K562 (cell line): ENCODE measurements around the gene ISOC1. TPM values are rescaled to one million over a fixed set of nuclear protein-coding genes. Genes with fewer than 3 reads are reported as not detected.

Source experiments
- ATAC-seq: fragments of 200-7000 bp; cut with Tn5 transposase; 3 replicates; pipeline ENCODE4 v1.9.1; 2020; ENCODE audit warnings: moderate library complexity
- BruUV-seq: library from RNA; stranded (reverse); fragments of 400-500 nt; replicated peaks from 2 replicates; lab custom pipeline; 2021; lab: Mats Ljungman, UMichigan
- CTCF ChIA-PET: fragments of 300-600 bp; formaldehyde crosslinking; extraction: SDS; loops from one replicate; lab custom pipeline; 2021; ENCODE audit warnings: low intra/inter-chr PET ratio; lab: Yijun Ruan, JAX
- POLR2A ChIA-PET: fragments of 300-600, 350-650 bp; sonication (Branson Sonifier 250); formaldehyde crosslinking; extraction: SDS; loops from one replicate; lab custom pipeline; 2021; ENCODE audit warnings: antibody characterized with exemption, inconsistent platforms; lab: Yijun Ruan, JAX
- DNase-seq, 4 experiments: peaks; one replicate each; pipeline versions ENCODE4 v3.0.0 to v3.0.0-alpha.2; 2011 to 2018; ENCODE audit warnings: low spot score in 3 of 4, mixed read lengths in 3 of 4; ENCODE audit errors: extremely low read depth in 1 of 4
- FAIRE-seq: peaks from 2 replicates; lab custom pipeline; 2011; peaks lifted over from hg19 to GRCh38; lab: Jason Lieb, UNC
- H2AFZ ChIP-seq: 2 replicates; pipeline ENCODE4 v1.6.0; 2011; ENCODE audit warnings: low read depth, low read length, control low read depth, inconsistent platforms
- H3K27ac ChIP-seq: fragments of 200-600 bp; 3 replicates; pipeline ENCODE4 v1.8.0; 2011; ENCODE audit warnings: low read depth, mild to moderate bottlenecking, control low read depth, inconsistent platforms, low read length, moderate library complexity, mixed read lengths; ENCODE audit errors: extremely low read depth
- H3K27me3 ChIP-seq, 2 experiments: fragments of 300-600 bp in 1 of 2; 2 replicates in 1 of 2; 3 replicates in 1 of 2; pipeline versions ENCODE4 v1.6.0 to v1.8.0; 2011; ENCODE audit warnings: inconsistent platforms in 2 of 2, low read length in 2 of 2, mild to moderate bottlenecking in 1 of 2, mixed read lengths in 1 of 2, moderate library complexity in 1 of 2; ENCODE audit not compliant: control insufficient read depth in 2 of 2, insufficient read depth in 2 of 2
- H3K36me3 ChIP-seq: fragments of 300-600 bp; 3 replicates; pipeline ENCODE4 v1.8.0; 2011; ENCODE audit warnings: mild to moderate bottlenecking, low read length, inconsistent platforms; ENCODE audit not compliant: control insufficient read depth, insufficient read depth
- H3K4me1 ChIP-seq, 2 experiments: fragments of 200-600 bp in 1 of 2; replicated peaks in 1 of 2; 2 replicates in 1 of 2; 3 replicates in 1 of 2; pipeline versions ENCODE4 v1.5.1 to v1.8.0; 2011; ENCODE audit warnings: inconsistent platforms in 2 of 2, low read length in 2 of 2, mild to moderate bottlenecking in 1 of 2, mixed read lengths in 1 of 2, moderate library complexity in 1 of 2; ENCODE audit not compliant: control insufficient read depth in 2 of 2, insufficient read depth in 2 of 2
- H3K4me2 ChIP-seq: 2 replicates; pipeline ENCODE4 v1.6.1; 2011; ENCODE audit warnings: low read length, control low read depth, inconsistent platforms, mixed read lengths; ENCODE audit not compliant: insufficient read depth
- H3K4me3 ChIP-seq: fragments of 200-600 bp; sonication (generic), shearing (Covaris generic); 2 replicates; pipeline ENCODE4 v1.5.1; 2016; ENCODE audit warnings: control low read depth, inconsistent platforms
- H3K79me2 ChIP-seq: fragments of 200-600 bp; 3 replicates; pipeline ENCODE4 v1.8.0; 2011; ENCODE audit warnings: low read length, inconsistent platforms; ENCODE audit not compliant: control insufficient read depth, insufficient read depth
- H3K9ac ChIP-seq, 2 experiments: 2 replicates each; pipeline versions ENCODE4 v1.6.0 to v1.6.1; 2011; ENCODE audit warnings: low read depth in 2 of 2, low read length in 2 of 2, control low read depth in 1 of 2, inconsistent platforms in 1 of 2, mild to moderate bottlenecking in 1 of 2, mixed read lengths in 1 of 2; ENCODE audit not compliant: insufficient read depth in 1 of 2
- H3K9me1 ChIP-seq: one replicate; pipeline ENCODE4 v1.6.0; 2011; ENCODE audit warnings: inconsistent platforms, mild to moderate bottlenecking, low read length, moderate library complexity; ENCODE audit not compliant: control insufficient read depth, insufficient read depth
- H3K9me3 ChIP-seq: replicated peaks from 2 replicates; pipeline ENCODE4 v1.5.1; 2011; ENCODE audit warnings: low read depth, low read length, inconsistent platforms; ENCODE audit not compliant: control insufficient read depth, insufficient read depth
- H4K20me1 ChIP-seq: replicated peaks from 2 replicates; pipeline ENCODE4 v1.6.1; 2011; ENCODE audit warnings: low read length, inconsistent platforms, mixed read lengths; ENCODE audit not compliant: control insufficient read depth, insufficient read depth
- FOXA1 ChIP-seq: fragments of 450-650 bp; IDR thresholded peaks from 2 replicates; pipeline ENCODE4 v1.6.1; 2016; ENCODE audit warnings: mild to moderate bottlenecking, borderline replicate concordance
- PML ChIP-seq: IDR thresholded peaks from 2 replicates; pipeline ENCODE4 v1.6.1; 2012; ENCODE audit warnings: low read length, inconsistent platforms
- SIX5 ChIP-seq, 2 experiments: IDR thresholded peaks; 2 replicates each; pipeline ENCODE4 v1.6.1; 2011; ENCODE audit warnings: low read length in 2 of 2, borderline replicate concordance in 1 of 2, low read depth in 1 of 2, mild to moderate bottlenecking in 1 of 2, moderate library complexity in 1 of 2; ENCODE audit not compliant: insufficient read depth in 1 of 2
- TFE3 ChIP-seq: fragments of 450-650 bp; formaldehyde crosslinking; IDR thresholded peaks from 2 replicates; pipeline ENCODE4 v1.4.0; 2020; ENCODE audit warnings: mild to moderate bottlenecking, mixed read lengths
- ZNF232 ChIP-seq: sonication (generic); formaldehyde crosslinking; IDR thresholded peaks from 2 replicates; pipeline ENCODE4 v1.8.0; 2022; ENCODE audit warnings: mild to moderate bottlenecking, missing genetic modification reagents
- ZNF830 ChIP-seq: fragments of 250-450 bp; sonication (Bioruptor Pico); IDR thresholded peaks from 2 replicates; pipeline ENCODE4 v1.5.0; 2021; ENCODE audit warnings: mild to moderate bottlenecking
- in situ Hi-C: fragments of 300-500 bp; cut with MboI; formaldehyde crosslinking; loops from 4 replicates; pipeline ENCODE4 v1.15.0; 2018; ENCODE audit warnings: inconsistent platforms, mixed read lengths
- intact Hi-C: fragments of 100-400 bp; cut with micrococcal nuclease; formaldehyde crosslinking; loops from 2 replicates; pipeline ENCODE4 v1.14.2; 2022
- polyA plus RNA-seq, 8 experiments: library from polyadenylated mRNA; depleted of rRNA in 4 of 8; stranded (reverse) in 5 of 8; unstranded in 3 of 8; fragments of >200 nt; fragmentation: Nextera tagmentation in 2 of 8; fragmentation: Illumina TruSeq in 1 of 8; extraction: Ambion mirVana in 2 of 8; extraction: Trizol in 1 of 8; gene quantifications; 2 replicates each; pipeline versions ENCODE4 v1.2.1 to v1.2.3, GENCODE V29; 2011 to 2014; ENCODE audit warnings: inconsistent platforms in 1 of 8, missing spikeins in 1 of 8
- total RNA-seq, 7 experiments: library from RNA; depleted of rRNA in 6 of 7; stranded (reverse); fragments of >200 nt in 6 of 7; fragmentation: Illumina TruSeq in 2 of 7; extraction: Trizol in 2 of 7; gene quantifications; 2 replicates each; pipeline versions ENCODE4 v1.2.1 to v1.2.3, GENCODE V29; 2011 to 2021; ENCODE audit warnings: low replicate concordance in 1 of 7
- TF ChIP-seq, protein P1 (sequence below), 2 experiments: fragments of 450-650 bp in 1 of 2; sonication (generic) in 1 of 2; formaldehyde crosslinking in 1 of 2; IDR thresholded peaks in 1 of 2; conservative IDR thresholded peaks in 1 of 2; 2 replicates each; pipeline versions ENCODE4 v1.6.1 to v1.8.1; 2016 to 2023; ENCODE audit warnings: mild to moderate bottlenecking in 2 of 2, moderate library complexity in 2 of 2, inconsistent platforms in 1 of 2, missing genetic modification reagents in 1 of 2

ISOC1 gene
- total and polyA plus RNA-seq, 9 of the 15 experiments (the other 6 are each of a cell fraction or from before 2014, with no cell fraction given): 14.0 to 67.9 (median 51.3) TPM

GRCh38 chr5:129046151-129046550 is 48.4 kb upstream of the ISOC1 start:
- intact Hi-C loops: no loop called here
- Histone ChIP-seq H2AFZ (no peak overlapping the region), H3K27ac (no peak overlapping the region), H3K9me1 (no peaks in the 10 kb centered on the region)
- TF ChIP-seq FOXA1: no peak
- TF ChIP-seq TFE3 (CRISPR knock-in tag): 0 out of 2 replicates have a peak, but pooled peaks have one; percentile 3
- TF ChIP-seq ZNF830 (CRISPR knock-in tag): no peak
- no peak for TF ChIP-seq SIX5 (IDR thresholded peaks at IDR 0.05; ENCODE audit: borderline replicate concordance in 1 of 2, insufficient read depth in 1 of 2, low read depth in 1 of 2, low read length in 2 of 2)
- no peak for TF ChIP-seq ZNF232 (CRISPR knock-in tag)
- TF ChIP-seq PML: no peak
- TF ChIP-seq, protein P1, sequence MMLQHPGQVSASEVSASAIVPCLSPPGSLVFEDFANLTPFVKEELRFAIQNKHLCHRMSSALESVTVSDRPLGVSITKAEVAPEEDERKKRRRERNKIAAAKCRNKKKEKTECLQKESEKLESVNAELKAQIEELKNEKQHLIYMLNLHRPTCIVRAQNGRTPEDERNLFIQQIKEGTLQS (IDR thresholded peaks at IDR 0.05): 0 out of 2 replicates have a peak, but pooled peaks have one; percentile 9
- TF ChIP-seq, protein P1 (CRISPR knock-in tag; conservative IDR thresholded peaks at IDR 0.05): no peak
- TF ChIP-seq, all 486 proteins: peak for 2
- DNase-seq (no peak), FAIRE-seq (no peak), ATAC-seq (no peak)
- Histone ChIP-seq H3K9me3 (no peaks in the 10 kb centered on the region), H3K27me3 (no peaks in the 10 kb centered on the region), H3K79me2 (no peaks in the 10 kb centered on the region), H3K4me3 (no peak overlapping the region), H3K4me2 (no peak overlapping the region), H3K36me3 (no peaks in the 10 kb centered on the region), H3K9ac (no peak overlapping the region), H4K20me1 (no peaks in the 10 kb centered on the region), H3K4me1 (no peaks in the 10 kb centered on the region)
- no TSS peak for BruUV-seq
- CTCF ChIA-PET: no interaction called here
- POLR2A ChIA-PET: no interaction called here
- in situ Hi-C loops: no loop called here
